A549 (cell line): ENCODE results near the gene F12. TPM values are rescaled to one million over a fixed set of nuclear protein-coding genes. Genes with fewer than 3 reads are reported as not detected.

Experiments
- ATAC-seq, 2 experiments: fragments of 200-7000 bp in 1 of 2; fragments of >200 bp in 1 of 2; cut with Nextera tagmentation in 1 of 2; cut with Tn5 transposase in 1 of 2; 3 replicates each; pipeline versions ENCODE4 v1.8.0 to v1.9.1; 2018 to 2020; ENCODE audit warnings: mild to moderate bottlenecking in 1 of 2, moderate library complexity in 1 of 2
- CTCF ChIA-PET: fragments of 300-600 bp; sonication (Branson Sonifier 250); formaldehyde crosslinking; extraction: SDS; loops from one replicate; lab custom pipeline; 2021; ENCODE audit warnings: antibody characterized with exemption, inconsistent platforms; lab: Yijun Ruan, JAX
- POLR2A ChIA-PET: fragments of 350-600 bp; formaldehyde crosslinking; extraction: SDS; loops from one replicate; lab custom pipeline; 2021; ENCODE audit warnings: antibody characterized with exemption, inconsistent platforms; lab: Yijun Ruan, JAX
- DNase-seq, 2 experiments: peaks; one replicate each; pipeline versions ENCODE4 v3.0.0 to v3.0.0-alpha.2; 2011 to 2016; ENCODE audit warnings: low read depth in 1 of 2, low spot score in 1 of 2
- FAIRE-seq: peaks from 2 replicates; lab custom pipeline; 2011; peaks lifted over from hg19 to GRCh38; lab: Jason Lieb, UNC
- H3K27ac ChIP-seq, 2 experiments: fragments of >200 bp; sonication (Bioruptor Twin); formaldehyde crosslinking; 3 replicates each; pipeline ENCODE4 v1.5.1; 2016 to 2017
- H3K4me1 ChIP-seq: fragments of >200 bp; sonication (Bioruptor Twin); formaldehyde crosslinking; 3 replicates; pipeline ENCODE4 v1.6.1; 2016
- H3K4me2 ChIP-seq: fragments of >200 bp; sonication (Bioruptor Twin); formaldehyde crosslinking; 3 replicates; pipeline ENCODE4 v1.6.1; 2016
- H3K4me3 ChIP-seq: fragments of >200 bp; sonication (Bioruptor Twin); formaldehyde crosslinking; 3 replicates; pipeline ENCODE4 v1.5.1; 2016
- H3K9me3 ChIP-seq: fragments of >200 bp; sonication (Bioruptor Twin); formaldehyde crosslinking; 3 replicates; pipeline ENCODE4 v1.6.1; 2016
- NFE2L2 ChIP-seq: fragments of 150-350 bp; conservative IDR thresholded peaks from 2 replicates; pipeline ENCODE4 v1.6.1; 2014; ENCODE audit warnings: low read length
- WGBS: methylation state at CpG from one replicate; pipeline ENCODE4 v1.1.6; 2017; ENCODE audit errors: missing lambda C conversion rate; 5-methylcytosine and 5-hydroxymethylcytosine counted together
- polyA plus RNA-seq, 4 experiments: library from polyadenylated mRNA; depleted of rRNA in 3 of 4; stranded (reverse); fragments of >200 nt; fragmentation: RNase III in 1 of 4; extraction: RNeasy Plus Mini Kit Qiagen cat#74134 plus additional on column Dnase treatment in 1 of 4; gene quantifications; 2 replicates in 3 of 4; 3 replicates in 1 of 4; pipeline ENCODE4 v1.2.3, GENCODE V29; 2011 to 2017
- TF ChIP-seq, protein P1 (sequence below): fragments of 450-650 bp; IDR thresholded peaks from 2 replicates; pipeline ENCODE4 v1.6.1; 2014; ENCODE audit warnings: antibody characterized with exemption

F12 gene
- polyA plus RNA-seq, 2 of the 4 experiments (the other 2 are of a cell fraction): 5.3 to 14.3 TPM

DNA sequence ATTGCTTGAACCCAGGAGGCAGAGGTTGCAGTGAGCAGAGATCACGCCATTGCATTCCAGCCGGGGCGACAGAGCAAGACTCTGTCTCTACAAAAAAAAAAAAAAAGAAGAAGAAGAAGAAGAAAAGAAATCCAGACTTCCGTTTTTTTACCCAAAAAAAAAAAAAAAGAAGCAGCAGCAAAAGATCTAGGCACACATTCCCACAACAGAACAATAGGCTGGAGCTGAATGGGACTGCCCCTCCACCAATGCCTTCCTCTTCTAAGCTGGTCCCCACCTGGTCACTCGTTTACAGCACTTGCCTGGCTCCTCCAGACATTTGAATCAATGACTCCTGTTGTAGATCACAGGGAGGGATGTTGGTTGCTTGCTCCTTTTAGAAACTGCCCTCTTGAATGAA is 56.3 kb downstream of the F12 start:
- ATAC-seq: no peak
- CTCF ChIA-PET: interaction anchor here (1.1 to 4.3 kb wide), 6 partner anchors 14 to 50 kb away, joined by 3 to 28 read pairs (median 4); no protein-coding TSS in a partner anchor
- WGBS: 86% methylated on average over 5 of the region's 5 CpGs
- Histone ChIP-seq H3K4me1 (peaks cover 28% of the 10 kb centered on the region), H3K27ac (no peak overlapping the region), H3K4me2 (no peak overlapping the region), H3K4me3 (no peak overlapping the region), H3K9me3 (peaks cover 4% of the 10 kb centered on the region; the same call in 1 of the 3 replicates)
- FAIRE-seq: no peak
- POLR2A ChIA-PET: no interaction called here
- no peak for DNase-seq
- TF ChIP-seq, protein P1, sequence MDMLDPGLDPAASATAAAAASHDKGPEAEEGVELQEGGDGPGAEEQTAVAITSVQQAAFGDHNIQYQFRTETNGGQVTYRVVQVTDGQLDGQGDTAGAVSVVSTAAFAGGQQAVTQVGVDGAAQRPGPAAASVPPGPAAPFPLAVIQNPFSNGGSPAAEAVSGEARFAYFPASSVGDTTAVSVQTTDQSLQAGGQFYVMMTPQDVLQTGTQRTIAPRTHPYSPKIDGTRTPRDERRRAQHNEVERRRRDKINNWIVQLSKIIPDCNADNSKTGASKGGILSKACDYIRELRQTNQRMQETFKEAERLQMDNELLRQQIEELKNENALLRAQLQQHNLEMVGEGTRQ: no peak
- no peak for TF ChIP-seq NFE2L2

Other genes starting within 250 kb of the F12 start
- 31.2 and 31.3 TPM in 2 replicates for gene RAB24, start 105.8 kb downstream of the F12 start, polyA plus RNA-seq (2011; rRNA removed)
- gene RAB24, start 105.8 kb downstream of the F12 start, polyA plus RNA-seq (2017; fragmentation: RNase III; extraction: RNeasy Plus Mini Kit Qiagen cat#74134 plus additional on column Dnase treatment): 30.0 to 34.5 TPM (median 33.7 TPM) in 3 replicates
- gene PRELID1, start 105.8 kb downstream of the F12 start, polyA plus RNA-seq (2011; rRNA removed): 218 and 227 TPM in 2 replicates
- gene PRELID1, start 105.8 kb downstream of the F12 start, polyA plus RNA-seq (2017; fragmentation: RNase III; extraction: RNeasy Plus Mini Kit Qiagen cat#74134 plus additional on column Dnase treatment): 234 to 268 TPM (median 250 TPM) in 3 replicates
- gene MXD3, start 97.7 kb downstream of the F12 start, polyA plus RNA-seq (2011; rRNA removed): 4.1 and 5.3 TPM in 2 replicates
- gene MXD3, start 97.7 kb downstream of the F12 start, polyA plus RNA-seq (2017; fragmentation: RNase III; extraction: RNeasy Plus Mini Kit Qiagen cat#74134 plus additional on column Dnase treatment): 12.4 to 16.9 TPM (median 15.2 TPM) in 3 replicates
- 123 and 172 TPM in 2 replicates for gene LMAN2, start 57.9 kb downstream of the F12 start, polyA plus RNA-seq (2011; rRNA removed)
- gene LMAN2, start 57.9 kb downstream of the F12 start, polyA plus RNA-seq (2017; fragmentation: RNase III; extraction: RNeasy Plus Mini Kit Qiagen cat#74134 plus additional on column Dnase treatment): 207 to 222 TPM (median 210 TPM) in 3 replicates
- 3.9 and 5.8 TPM in 2 replicates for gene RGS14, start 51.6 kb downstream of the F12 start, polyA plus RNA-seq (2011; rRNA removed)
- 5.2 to 8.4 TPM (median 6.4 TPM) in 3 replicates for gene RGS14, start 51.6 kb downstream of the F12 start, polyA plus RNA-seq (2017; fragmentation: RNase III; extraction: RNeasy Plus Mini Kit Qiagen cat#74134 plus additional on column Dnase treatment)
- gene SLC34A1, start 25.1 kb downstream of the F12 start, polyA plus RNA-seq (2011; rRNA removed): not detected in 2 replicates
- 0.03 TPM in 2 of 3 replicates, not detected in the other for gene SLC34A1, start 25.1 kb downstream of the F12 start, polyA plus RNA-seq (2017; fragmentation: RNase III; extraction: RNeasy Plus Mini Kit Qiagen cat#74134 plus additional on column Dnase treatment)
- not detected in 2 replicates for gene PFN3, start 8.9 kb downstream of the F12 start, polyA plus RNA-seq (2011; rRNA removed)
- not detected in 3 replicates for gene PFN3, start 8.9 kb downstream of the F12 start, polyA plus RNA-seq (2017; fragmentation: RNase III; extraction: RNeasy Plus Mini Kit Qiagen cat#74134 plus additional on column Dnase treatment)
- 16.5 and 20.1 TPM in 2 replicates for gene GRK6, start 17.1 kb upstream of the F12 start, polyA plus RNA-seq (2011; rRNA removed)
- gene GRK6, start 17.1 kb upstream of the F12 start, polyA plus RNA-seq (2017; fragmentation: RNase III; extraction: RNeasy Plus Mini Kit Qiagen cat#74134 plus additional on column Dnase treatment): 26.3 to 28.8 TPM (median 26.8 TPM) in 3 replicates
- 1.8 and 2.2 TPM in 2 replicates for gene PRR7, start 37.2 kb upstream of the F12 start, polyA plus RNA-seq (2011; rRNA removed)
- gene PRR7, start 37.2 kb upstream of the F12 start, polyA plus RNA-seq (2017; fragmentation: RNase III; extraction: RNeasy Plus Mini Kit Qiagen cat#74134 plus additional on column Dnase treatment): 11.0 to 12.1 TPM (median 11.2 TPM) in 3 replicates
- gene DBN1, start 64.1 kb upstream of the F12 start, polyA plus RNA-seq (2011; rRNA removed): 32.6 and 47.7 TPM in 2 replicates
- gene DBN1, start 64.1 kb upstream of the F12 start, polyA plus RNA-seq (2017; fragmentation: RNase III; extraction: RNeasy Plus Mini Kit Qiagen cat#74134 plus additional on column Dnase treatment): 92.4 to 118 TPM (median 107 TPM) in 3 replicates
- gene PDLIM7, start 88.0 kb upstream of the F12 start, polyA plus RNA-seq (2011; rRNA removed): 26.1 and 30.7 TPM in 2 replicates
- 120 to 141 TPM (median 124 TPM) in 3 replicates for gene PDLIM7, start 88.0 kb upstream of the F12 start, polyA plus RNA-seq (2017; fragmentation: RNase III; extraction: RNeasy Plus Mini Kit Qiagen cat#74134 plus additional on column Dnase treatment)
- 1.3 and 1.8 TPM in 2 replicates for gene DOK3, start 100.3 kb upstream of the F12 start, polyA plus RNA-seq (2011; rRNA removed)
- 7.1 to 9.1 TPM (median 7.4 TPM) in 3 replicates for gene DOK3, start 100.3 kb upstream of the F12 start, polyA plus RNA-seq (2017; fragmentation: RNase III; extraction: RNeasy Plus Mini Kit Qiagen cat#74134 plus additional on column Dnase treatment)
- 87.7 and 90.7 TPM in 2 replicates for gene DDX41, start 107.4 kb upstream of the F12 start, polyA plus RNA-seq (2011; rRNA removed)
- gene DDX41, start 107.4 kb upstream of the F12 start, polyA plus RNA-seq (2017; fragmentation: RNase III; extraction: RNeasy Plus Mini Kit Qiagen cat#74134 plus additional on column Dnase treatment): 121 to 177 TPM (median 172 TPM) in 3 replicates
- gene FAM193B, start 145.0 kb upstream of the F12 start, polyA plus RNA-seq (2011; rRNA removed): 19.4 and 23.0 TPM in 2 replicates
- 24.9 to 31.9 TPM (median 28.9 TPM) in 3 replicates for gene FAM193B, start 145.0 kb upstream of the F12 start, polyA plus RNA-seq (2017; fragmentation: RNase III; extraction: RNeasy Plus Mini Kit Qiagen cat#74134 plus additional on column Dnase treatment)
- gene TMED9, start 182.6 kb upstream of the F12 start, polyA plus RNA-seq (2011; rRNA removed): 168 and 212 TPM in 2 replicates
- gene TMED9, start 182.6 kb upstream of the F12 start, polyA plus RNA-seq (2017; fragmentation: RNase III; extraction: RNeasy Plus Mini Kit Qiagen cat#74134 plus additional on column Dnase treatment): 218 to 239 TPM (median 236 TPM) in 3 replicates
- 13.0 and 13.3 TPM in 2 replicates for gene B4GALT7, start 190.6 kb upstream of the F12 start, polyA plus RNA-seq (2011; rRNA removed)
- gene B4GALT7, start 190.6 kb upstream of the F12 start, polyA plus RNA-seq (2017; fragmentation: RNase III; extraction: RNeasy Plus Mini Kit Qiagen cat#74134 plus additional on column Dnase treatment): 17.1 to 18.2 TPM (median 18.0 TPM) in 3 replicates